H1 (cell line): ENCODE measurements around the gene ADAMTS1. TPM values are rescaled to one million over a fixed set of nuclear protein-coding genes. Genes with fewer than 3 reads are reported as not detected.

Source experiments
- CTCF ChIA-PET: fragments of 300-600 bp; sonication (Branson Sonifier 250); formaldehyde crosslinking; loops from one replicate; lab custom pipeline; 2021; ENCODE audit not compliant: partially characterized antibody; lab: Charles Lee
- POLR2A ChIA-PET: fragments of 300-600 bp; sonication (Branson Sonifier 250); formaldehyde crosslinking; loops from one replicate; lab custom pipeline; 2021; ENCODE audit warnings: inconsistent platforms; ENCODE audit not compliant: partially characterized antibody; lab: Charles Lee
- DNase-seq, 2 experiments: peaks; one replicate each; pipeline versions ENCODE4 v3.0.0 to v3.0.0-alpha.2; 2010 to 2022; ENCODE audit warnings: low spot score in 2 of 2, low read depth in 1 of 2, mixed read lengths in 1 of 2
- FAIRE-seq: peaks from 2 replicates; lab custom pipeline; 2011; peaks lifted over from hg19 to GRCh38; lab: Jason Lieb, UNC
- H2AFZ ChIP-seq: 2 replicates; pipeline ENCODE4 v1.8.1; 2012; ENCODE audit warnings: low read length, inconsistent platforms
- H2AK5ac ChIP-seq: 2 replicates; pipeline ENCODE4 v1.6.1; 2013; ENCODE audit warnings: low read depth, low read length
- H2BK120ac ChIP-seq: replicated peaks from 2 replicates; pipeline ENCODE3; 2013; ENCODE audit warnings: low read depth, low read length, inconsistent platforms
- H2BK12ac ChIP-seq: 2 replicates; pipeline ENCODE4 v1.6.1; 2013; ENCODE audit warnings: low read depth, low read length
- H2BK15ac ChIP-seq: 2 replicates; pipeline ENCODE4 v1.6.1; 2013; ENCODE audit warnings: low read length
- H2BK20ac ChIP-seq: 2 replicates; pipeline ENCODE4 v1.6.1; 2013; ENCODE audit warnings: low read length
- H2BK5ac ChIP-seq: 2 replicates; pipeline ENCODE4 v1.6.1; 2013; ENCODE audit warnings: low read depth, low read length
- H3K14ac ChIP-seq: 2 replicates; pipeline ENCODE4 v1.6.1; 2013; ENCODE audit warnings: inconsistent platforms; ENCODE audit not compliant: insufficient read length
- H3K18ac ChIP-seq: 2 replicates; pipeline ENCODE4 v1.6.1; 2013; ENCODE audit warnings: low read length; ENCODE audit errors: extremely low read depth
- H3K23ac ChIP-seq: 2 replicates; pipeline ENCODE4 v1.6.1; 2013; ENCODE audit warnings: inconsistent platforms; ENCODE audit not compliant: insufficient read length
- H3K23me2 ChIP-seq: 2 replicates; pipeline ENCODE4 v1.6.1; 2013; ENCODE audit warnings: low read depth, low read length
- H3K27ac ChIP-seq: 2 replicates; pipeline ENCODE4 v1.6.1; 2011; ENCODE audit warnings: low read depth, low read length, inconsistent platforms
- H3K27me3 ChIP-seq, 4 experiments: replicated peaks in 1 of 4; 1 replicate in 1 of 4; 2 replicates in 3 of 4; pipeline versions ENCODE4 v1.6.1 to v1.8.1; 2011 to 2013; ENCODE audit warnings: low read length in 3 of 4, mild to moderate bottlenecking in 3 of 4, inconsistent platforms in 2 of 4, mixed read lengths in 2 of 4, moderate library complexity in 1 of 4; ENCODE audit not compliant: control insufficient read depth in 3 of 4, insufficient read depth in 3 of 4; ENCODE audit errors: extremely low read depth in 1 of 4
- H3K36me3 ChIP-seq, 4 experiments: 2 replicates each; pipeline versions ENCODE4 v1.6.1 to v1.8.1; 2011 to 2013; ENCODE audit warnings: mild to moderate bottlenecking in 4 of 4, low read length in 3 of 4, moderate library complexity in 2 of 4, control low read depth in 1 of 4, inconsistent platforms in 1 of 4; ENCODE audit not compliant: insufficient read depth in 4 of 4, control insufficient read depth in 2 of 4
- H3K4ac ChIP-seq: replicated peaks from 2 replicates; pipeline ENCODE3; 2013; ENCODE audit warnings: low read length, low read depth, mixed read lengths, inconsistent platforms; ENCODE audit not compliant: insufficient read length
- H3K4me1 ChIP-seq, 4 experiments: replicated peaks in 1 of 4; 1 replicate in 1 of 4; 2 replicates in 3 of 4; pipeline versions ENCODE4 v1.6.1 to v1.8.1; 2011 to 2013; ENCODE audit warnings: low read length in 3 of 4, inconsistent platforms in 2 of 4, mixed read lengths in 1 of 4; ENCODE audit not compliant: insufficient read depth in 4 of 4, control insufficient read depth in 3 of 4
- H3K4me2 ChIP-seq, 2 experiments: 2 replicates each; pipeline versions ENCODE4 v1.6.1 to v1.8.1; 2011 to 2013; ENCODE audit warnings: low read depth in 2 of 2, low read length in 2 of 2, control low read depth in 1 of 2, inconsistent platforms in 1 of 2, mild to moderate bottlenecking in 1 of 2; ENCODE audit not compliant: insufficient read depth in 1 of 2
- H3K4me3 ChIP-seq, 4 experiments: fragments of 200-600, 300-600 bp in 1 of 4; sonication (generic), shearing (Covaris generic), sonication (Bioruptor Twin) in 1 of 4; 2 replicates each; pipeline versions ENCODE4 v1.5.1 to v1.8.1; 2011 to 2016; ENCODE audit warnings: low read length in 4 of 4, low read depth in 3 of 4, control low read depth in 2 of 4, inconsistent platforms in 2 of 4, mild to moderate bottlenecking in 2 of 4, mixed read lengths in 1 of 4, moderate library complexity in 1 of 4; ENCODE audit not compliant: insufficient read depth in 2 of 4; ENCODE audit errors: extremely low read depth in 1 of 4
- H3K56ac ChIP-seq: replicated peaks from 2 replicates; pipeline ENCODE3; 2013; ENCODE audit warnings: low read depth, mild to moderate bottlenecking, mixed read lengths, low read length, inconsistent platforms; ENCODE audit not compliant: insufficient read length
- H3K79me1 ChIP-seq: 2 replicates; pipeline ENCODE4 v1.6.1; 2013; ENCODE audit warnings: low read depth, low read length, control low read depth
- H3K79me2 ChIP-seq, 2 experiments: 2 replicates each; pipeline versions ENCODE4 v1.6.1 to v1.8.1; 2012 to 2013; ENCODE audit warnings: low read length in 2 of 2, mild to moderate bottlenecking in 2 of 2, inconsistent platforms in 1 of 2; ENCODE audit not compliant: insufficient read depth in 2 of 2, control insufficient read depth in 1 of 2
- H3K9ac ChIP-seq, 4 experiments: replicated peaks in 1 of 4; 1 replicate in 1 of 4; 2 replicates in 3 of 4; pipeline versions ENCODE4 v1.6.1 to v1.8.1; 2011 to 2013; ENCODE audit warnings: low read depth in 3 of 4, low read length in 3 of 4, control low read depth in 2 of 4, mild to moderate bottlenecking in 2 of 4, moderate library complexity in 2 of 4, inconsistent platforms in 1 of 4; ENCODE audit errors: extremely low read depth in 1 of 4
- H3K9me3 ChIP-seq, 2 experiments: 2 replicates each; pipeline versions ENCODE4 v1.6.1 to v1.8.1; 2012 to 2013; ENCODE audit warnings: mild to moderate bottlenecking in 2 of 2, moderate library complexity in 2 of 2, control low read depth in 1 of 2, inconsistent platforms in 1 of 2, low read depth in 1 of 2, low read length in 1 of 2, mixed read lengths in 1 of 2; ENCODE audit not compliant: insufficient read depth in 2 of 2
- H4K20me1 ChIP-seq, 2 experiments: replicated peaks in 1 of 2; 2 replicates each; pipeline versions ENCODE3 to v1.8.1; 2011 to 2013; ENCODE audit warnings: inconsistent platforms in 2 of 2, low read length in 2 of 2, mild to moderate bottlenecking in 1 of 2; ENCODE audit not compliant: insufficient read depth in 2 of 2, control insufficient read depth in 1 of 2
- H4K5ac ChIP-seq: 2 replicates; pipeline ENCODE4 v1.6.1; 2013; ENCODE audit warnings: low read length, low read depth, mixed read lengths, inconsistent platforms; ENCODE audit not compliant: insufficient read length
- H4K8ac ChIP-seq: 2 replicates; pipeline ENCODE4 v1.8.0; 2013; ENCODE audit warnings: mild to moderate bottlenecking, moderate library complexity, low read length, inconsistent platforms; ENCODE audit not compliant: insufficient read depth; ENCODE audit errors: extremely low read depth
- H4K91ac ChIP-seq: replicated peaks from 2 replicates; pipeline ENCODE3; 2013; ENCODE audit warnings: low read length, mixed read lengths, inconsistent platforms; ENCODE audit not compliant: insufficient read length
- BRCA1 ChIP-seq: IDR thresholded peaks from 2 replicates; pipeline ENCODE4 v1.6.1; 2012; ENCODE audit warnings: low read depth, low read length, improper control_type of control experiment
- EGR1 ChIP-seq: IDR thresholded peaks from 2 replicates; pipeline ENCODE4 v1.6.1; 2011; ENCODE audit warnings: low read depth, low read length, borderline replicate concordance
- EZH2 ChIP-seq: fragments of 200-600 bp; sonication (generic); IDR thresholded peaks from 2 replicates; pipeline ENCODE4 v1.7.1; 2012; ENCODE audit warnings: low read depth, mild to moderate bottlenecking, moderate library complexity, low read length, inconsistent platforms; ENCODE audit not compliant: severe bottlenecking
- MAFK ChIP-seq: IDR thresholded peaks from 2 replicates; pipeline ENCODE4 v1.6.1; 2012; ENCODE audit warnings: low read depth, mild to moderate bottlenecking, improper control_type of control experiment, low read length
- POLR2A ChIP-seq, 2 experiments: IDR thresholded peaks; 1 replicate in 1 of 2; 2 replicates in 1 of 2; pipeline ENCODE4 v1.6.1; 2011; ENCODE audit warnings: low read depth in 2 of 2, low read length in 2 of 2, mild to moderate bottlenecking in 2 of 2; ENCODE audit errors: control extremely low read depth in 1 of 2
- POU5F1 ChIP-seq: IDR thresholded peaks from 2 replicates; pipeline ENCODE4 v1.6.1; 2011; ENCODE audit warnings: low read depth, mild to moderate bottlenecking, low read length, moderate library complexity
- RNF2 ChIP-seq: fragments of 200-900, 300-1000 bp; sonication (generic); IDR thresholded peaks from 2 replicates; pipeline ENCODE4 v1.7.1; 2016; ENCODE audit warnings: borderline replicate concordance, low read depth, mild to moderate bottlenecking, antibody characterized with exemption, low read length; ENCODE audit not compliant: poor library complexity, severe bottlenecking; ENCODE audit errors: missing control alignments
- SIN3A ChIP-seq, 2 experiments: IDR thresholded peaks in 1 of 2; conservative IDR thresholded peaks in 1 of 2; 2 replicates each; pipeline ENCODE4 v1.6.1; 2011 to 2012; ENCODE audit warnings: low read length in 2 of 2, improper control_type of control experiment in 1 of 2, low read depth in 1 of 2, mild to moderate bottlenecking in 1 of 2
- WGBS, 2 experiments: shearing (Covaris generic) in 1 of 2; methylation state at CpG; one replicate each; pipeline versions ENCODE4 v1.1.6 to v1.1.7; 2013 to 2015; ENCODE audit warnings: low lambda C conversion rate in 2 of 2, mixed read lengths in 2 of 2, inconsistent platforms in 1 of 2, low coverage in 1 of 2, missing lambda C conversion rate in 1 of 2; ENCODE audit not compliant: insufficient replicate concordance in 2 of 2, insufficient coverage in 1 of 2, insufficient read length in 1 of 2; ENCODE audit errors: extremely low coverage in 1 of 2, missing lambda C conversion rate in 1 of 2; 5-methylcytosine and 5-hydroxymethylcytosine counted together
- polyA plus RNA-seq, 7 experiments: library from polyadenylated mRNA; depleted of rRNA in 3 of 7; stranded (reverse) in 5 of 7; unstranded in 2 of 7; fragments of >200 nt in 5 of 7; fragments of 200-250 nt in 2 of 7; gene quantifications; 1 replicate in 5 of 7; 2 replicates in 1 of 7; 4 replicates in 1 of 7; pipeline versions ENCODE4 v1.2.1 to v1.2.3, GENCODE V29; 2011 to 2013; ENCODE audit warnings: missing spikeins in 2 of 7, mixed read lengths in 2 of 7
- total RNA-seq: library from RNA; stranded (reverse); fragmentation: NEBNext Ultra II Directional; extraction: Animal tissue kit (Norgen Biotek cat#: 25700); gene quantifications from 2 replicates; pipeline ENCODE4 v1.2.1, GENCODE V29; 2021
- TF ChIP-seq, protein P1 (sequence below): IDR thresholded peaks from 2 replicates; pipeline ENCODE4 v1.6.1; 2012; ENCODE audit warnings: inconsistent platforms
- TF ChIP-seq, protein P2 (sequence below), 3 experiments: IDR thresholded peaks; 1 replicate in 2 of 3; 2 replicates in 1 of 3; pipeline versions ENCODE4 v1.5.1 to v1.6.1; 2011; ENCODE audit warnings: low read length in 3 of 3, mild to moderate bottlenecking in 3 of 3, inconsistent platforms in 2 of 3, low read depth in 1 of 3, moderate library complexity in 1 of 3; ENCODE audit not compliant: insufficient read depth in 1 of 3; ENCODE audit errors: control extremely low read depth in 1 of 3

The ADAMTS1 gene
- total and polyA plus RNA-seq, 2 of the 8 experiments (the other 6 are each of a cell fraction or from before 2014, with no cell fraction given), result 10.7 to 22.4 TPM

DNA sequence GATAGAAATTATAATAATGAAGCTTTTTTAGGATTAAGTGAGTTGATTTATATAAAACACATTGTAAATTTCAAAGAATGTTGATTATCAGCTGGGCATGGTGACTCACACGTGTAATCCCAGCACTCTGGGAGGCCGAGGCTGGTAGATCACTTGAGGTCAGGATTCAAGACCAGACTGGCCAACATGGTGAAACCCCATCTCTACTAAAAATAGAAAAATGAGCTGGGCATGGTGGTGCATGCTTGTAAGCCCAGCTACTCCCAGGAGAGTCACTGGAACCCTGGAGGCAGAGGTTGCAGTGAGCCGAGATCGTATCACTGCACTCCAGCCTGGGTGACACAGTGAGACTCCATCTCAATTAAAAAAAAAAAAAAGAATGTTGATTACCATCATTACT, 18.4 kb downstream of the ADAMTS1 start:
- no peak overlapping the region for H4K5ac ChIP-seq
- no peaks in the 10 kb centered on the region for H3K79me1 ChIP-seq
- H2BK20ac ChIP-seq, result no peak overlapping the region
- no peak overlapping the region for H4K8ac ChIP-seq
- no peaks in the 10 kb centered on the region for H3K23me2 ChIP-seq
- H3K4ac ChIP-seq, result no peak overlapping the region
- WGBS, 2 experiments, result 100% methylated on average over 4 of the region's 4 CpGs; no CpG with 5 or more reads in 1 of the 2 experiments
- no peak overlapping the region for H3K4me3 ChIP-seq
- H3K56ac ChIP-seq, result no peak overlapping the region
- peaks cover 2 to 4% of the 10 kb centered on the region in 2 experiments; a peak in 3 of 4 replicates for H3K9me3 ChIP-seq
- H4K20me1 ChIP-seq, result no peaks in the 10 kb centered on the region
- H2BK12ac ChIP-seq, result no peak overlapping the region
- no peaks in the 10 kb centered on the region for H3K27me3 ChIP-seq
- POLR2A ChIA-PET, result interaction anchor here (0.6 to 1.4 kb wide), 2 partner anchors 16 to 378 kb away, joined by 3 to 5 read pairs; no protein-coding TSS in a partner anchor
- H2BK120ac ChIP-seq, result no peak overlapping the region
- no peak for FAIRE-seq
- H3K23ac ChIP-seq, result no peak overlapping the region
- H2AFZ ChIP-seq, result no peak overlapping the region
- no peak overlapping the region for H3K4me2 ChIP-seq
- no peak overlapping the region for H3K9ac ChIP-seq
- no peak overlapping the region for H2BK15ac ChIP-seq
- no peaks in the 10 kb centered on the region for H3K4me1 ChIP-seq
- DNase-seq, result no peak
- H2AK5ac ChIP-seq, result no peak overlapping the region
- H3K79me2 ChIP-seq, result no peaks in the 10 kb centered on the region
- CTCF ChIA-PET, result interaction anchor here (1.0 to 3.0 kb wide), 2 partner anchors 11 to 21 kb away, joined by 4 to 20 read pairs; no protein-coding TSS in a partner anchor
- no peak overlapping the region for H3K14ac ChIP-seq
- no peaks in the 10 kb centered on the region for H3K36me3 ChIP-seq
- H3K18ac ChIP-seq, result no peak overlapping the region
- H4K91ac ChIP-seq, result no peak overlapping the region
- H2BK5ac ChIP-seq, result no peak overlapping the region
- H3K27ac ChIP-seq, result no peak overlapping the region
- TF ChIP-seq MAFK (no peak), EZH2 (no peak), POU5F1 (no peak), BRCA1 (no peak), POLR2A (IDR thresholded peaks at IDR 0.05; ENCODE audit: control extremely low read depth in 1 of 2, low read depth in 2 of 2, low read length in 2 of 2) (no peak), RNF2 (no peak), SIN3A (conservative IDR thresholded peaks at IDR 0.05 in 1 of 2, IDR thresholded peaks at IDR 0.05 in 1 of 2; ENCODE audit: low read depth in 1 of 2, low read length in 2 of 2) (no peak), EGR1 (no peak)
- TF ChIP-seq, protein P1, sequence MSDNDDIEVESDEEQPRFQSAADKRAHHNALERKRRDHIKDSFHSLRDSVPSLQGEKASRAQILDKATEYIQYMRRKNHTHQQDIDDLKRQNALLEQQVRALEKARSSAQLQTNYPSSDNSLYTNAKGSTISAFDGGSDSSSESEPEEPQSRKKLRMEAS, result no peak
- TF ChIP-seq, protein P2, sequence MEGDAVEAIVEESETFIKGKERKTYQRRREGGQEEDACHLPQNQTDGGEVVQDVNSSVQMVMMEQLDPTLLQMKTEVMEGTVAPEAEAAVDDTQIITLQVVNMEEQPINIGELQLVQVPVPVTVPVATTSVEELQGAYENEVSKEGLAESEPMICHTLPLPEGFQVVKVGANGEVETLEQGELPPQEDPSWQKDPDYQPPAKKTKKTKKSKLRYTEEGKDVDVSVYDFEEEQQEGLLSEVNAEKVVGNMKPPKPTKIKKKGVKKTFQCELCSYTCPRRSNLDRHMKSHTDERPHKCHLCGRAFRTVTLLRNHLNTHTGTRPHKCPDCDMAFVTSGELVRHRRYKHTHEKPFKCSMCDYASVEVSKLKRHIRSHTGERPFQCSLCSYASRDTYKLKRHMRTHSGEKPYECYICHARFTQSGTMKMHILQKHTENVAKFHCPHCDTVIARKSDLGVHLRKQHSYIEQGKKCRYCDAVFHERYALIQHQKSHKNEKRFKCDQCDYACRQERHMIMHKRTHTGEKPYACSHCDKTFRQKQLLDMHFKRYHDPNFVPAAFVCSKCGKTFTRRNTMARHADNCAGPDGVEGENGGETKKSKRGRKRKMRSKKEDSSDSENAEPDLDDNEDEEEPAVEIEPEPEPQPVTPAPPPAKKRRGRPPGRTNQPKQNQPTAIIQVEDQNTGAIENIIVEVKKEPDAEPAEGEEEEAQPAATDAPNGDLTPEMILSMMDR (IDR thresholded peaks at IDR 0.05; ENCODE audit: control extremely low read depth in 1 of 3, insufficient read depth in 1 of 3, low read depth in 1 of 3, low read length in 3 of 3), result no peak
